SU-DHL-6 (cell line): ENCODE measurements around the gene FAM209A.

Source experiments
- H2AFZ ChIP-seq: fragments of 200-600 bp; sonication (generic); 2 replicates; pipeline ENCODE4 v1.6.1; 2014; ENCODE audit warnings: low read depth, mild to moderate bottlenecking, moderate library complexity, mixed read lengths, antibody characterized with exemption, low read length; ENCODE audit not compliant: severe bottlenecking
- H3F3A ChIP-seq: fragments of 200-600 bp; shearing (Covaris generic); 2 replicates; pipeline ENCODE4 v1.6.0; 2016; ENCODE audit warnings: antibody characterized with exemption, mild to moderate bottlenecking; ENCODE audit not compliant: insufficient read depth
- H3K27ac ChIP-seq: fragments of 200-600 bp; sonication (generic); 2 replicates; pipeline ENCODE4 v1.5.1; 2016; ENCODE audit warnings: low read depth, mild to moderate bottlenecking, low read length, moderate library complexity, mixed read lengths
- H3K27me3 ChIP-seq: fragments of 200-600 bp; sonication (generic), shearing (Covaris generic); 2 replicates; pipeline ENCODE4 v1.6.0; 2014; ENCODE audit warnings: mild to moderate bottlenecking, low read length
- H3K36me3 ChIP-seq: fragments of 200-600 bp; sonication (generic); 2 replicates; pipeline ENCODE4 v1.6.1; 2014; ENCODE audit warnings: mild to moderate bottlenecking, low read length, mixed read lengths
- H3K4me2 ChIP-seq: fragments of 300-600, 200-600 bp; shearing (Covaris generic), sonication (generic); 2 replicates; pipeline ENCODE4 v1.6.0; 2014; ENCODE audit warnings: low read length, low read depth, mild to moderate bottlenecking; ENCODE audit not compliant: poor library complexity, severe bottlenecking
- H3K4me3 ChIP-seq: fragments of 200-600 bp; sonication (generic); 2 replicates; pipeline ENCODE4 v1.5.1; 2014; ENCODE audit warnings: antibody characterized with exemption, low read length, mild to moderate bottlenecking, mixed read lengths; ENCODE audit not compliant: insufficient read depth, poor library complexity, severe bottlenecking
- H3K79me2 ChIP-seq: fragments of 200-600 bp; sonication (generic); 2 replicates; pipeline ENCODE4 v1.6.1; 2014; ENCODE audit warnings: mild to moderate bottlenecking, low read length, moderate library complexity; ENCODE audit not compliant: insufficient read depth
- H3K9ac ChIP-seq: fragments of 200-600 bp; sonication (generic); 2 replicates; pipeline ENCODE4 v1.7.0; 2014; ENCODE audit warnings: mild to moderate bottlenecking, low read length
- H3K9me2 ChIP-seq: fragments of 200-600 bp; sonication (generic); replicated peaks from 2 replicates; pipeline ENCODE4 v1.6.1; 2014; ENCODE audit warnings: low read length; ENCODE audit not compliant: insufficient read depth
- H3K9me3 ChIP-seq: fragments of 200-600 bp; sonication (generic); 2 replicates; pipeline ENCODE4 v1.6.1; 2014; ENCODE audit warnings: low read length, mixed read lengths; ENCODE audit not compliant: insufficient read depth
- H4K20me1 ChIP-seq: fragments of 200-600 bp; sonication (generic); 2 replicates; pipeline ENCODE4 v1.6.1; 2014; ENCODE audit warnings: low read depth, mild to moderate bottlenecking, antibody characterized with exemption, low read length, moderate library complexity, mixed read lengths
- EZH2phosphoT487 ChIP-seq: fragments of 200-600 bp; sonication (generic), shearing (Covaris generic); conservative IDR thresholded peaks from 2 replicates; pipeline ENCODE4 v1.6.1; 2018; ENCODE audit warnings: mild to moderate bottlenecking, antibody characterized with exemption, low read length, moderate library complexity, mixed read lengths
- TF ChIP-seq, protein P1 (sequence below): fragments of 200-600 bp; sonication (generic); IDR thresholded peaks from one replicate; pipeline ENCODE4 v1.5.1; 2017; ENCODE audit warnings: antibody characterized with exemption, mild to moderate bottlenecking, low read length, moderate library complexity; ENCODE audit not compliant: insufficient read depth, poor library complexity, severe bottlenecking

FAM209A gene

DNA sequence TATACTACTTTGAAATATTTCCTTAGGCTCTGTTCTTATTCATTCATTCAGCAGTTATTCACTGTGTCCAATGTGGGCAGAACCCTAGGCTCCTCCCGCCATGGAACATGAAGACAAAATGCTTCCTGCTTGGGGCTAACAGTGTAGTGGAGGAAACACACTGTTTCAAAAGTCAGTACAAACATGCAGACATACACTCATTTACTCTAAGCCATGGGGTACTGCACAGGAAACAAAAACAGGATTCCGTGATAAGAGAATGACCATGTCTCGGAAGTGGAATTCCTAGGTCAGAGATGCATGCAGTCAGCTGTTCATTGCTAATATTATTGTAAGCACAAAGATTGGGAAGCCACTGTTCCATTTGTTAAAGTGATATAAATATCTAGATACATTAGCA lies 18.4 kb upstream of the FAM209A start:
- Histone ChIP-seq H3K9me2 (no peaks in the 10 kb centered on the region), H4K20me1 (0 out of 2 replicates have a peak, but pooled peaks cover 4% of the 10 kb centered on the region), H3K9ac (no peak overlapping the region), H3K79me2 (no peaks in the 10 kb centered on the region; the same call in 1 of the 2 replicates), H3K36me3 (no peaks in the 10 kb centered on the region), H3K27me3 (no peaks in the 10 kb centered on the region), H3K4me2 (no peak overlapping the region), H3F3A (no peaks in the 10 kb centered on the region), H3K9me3 (no peaks in the 10 kb centered on the region), H3K27ac (no peak overlapping the region), H3K4me3 (no peak overlapping the region), H2AFZ (no peak overlapping the region)
- TF ChIP-seq, protein P1, sequence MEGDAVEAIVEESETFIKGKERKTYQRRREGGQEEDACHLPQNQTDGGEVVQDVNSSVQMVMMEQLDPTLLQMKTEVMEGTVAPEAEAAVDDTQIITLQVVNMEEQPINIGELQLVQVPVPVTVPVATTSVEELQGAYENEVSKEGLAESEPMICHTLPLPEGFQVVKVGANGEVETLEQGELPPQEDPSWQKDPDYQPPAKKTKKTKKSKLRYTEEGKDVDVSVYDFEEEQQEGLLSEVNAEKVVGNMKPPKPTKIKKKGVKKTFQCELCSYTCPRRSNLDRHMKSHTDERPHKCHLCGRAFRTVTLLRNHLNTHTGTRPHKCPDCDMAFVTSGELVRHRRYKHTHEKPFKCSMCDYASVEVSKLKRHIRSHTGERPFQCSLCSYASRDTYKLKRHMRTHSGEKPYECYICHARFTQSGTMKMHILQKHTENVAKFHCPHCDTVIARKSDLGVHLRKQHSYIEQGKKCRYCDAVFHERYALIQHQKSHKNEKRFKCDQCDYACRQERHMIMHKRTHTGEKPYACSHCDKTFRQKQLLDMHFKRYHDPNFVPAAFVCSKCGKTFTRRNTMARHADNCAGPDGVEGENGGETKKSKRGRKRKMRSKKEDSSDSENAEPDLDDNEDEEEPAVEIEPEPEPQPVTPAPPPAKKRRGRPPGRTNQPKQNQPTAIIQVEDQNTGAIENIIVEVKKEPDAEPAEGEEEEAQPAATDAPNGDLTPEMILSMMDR = no peak
- TF ChIP-seq EZH2phosphoT487 = no peak

DNA sequence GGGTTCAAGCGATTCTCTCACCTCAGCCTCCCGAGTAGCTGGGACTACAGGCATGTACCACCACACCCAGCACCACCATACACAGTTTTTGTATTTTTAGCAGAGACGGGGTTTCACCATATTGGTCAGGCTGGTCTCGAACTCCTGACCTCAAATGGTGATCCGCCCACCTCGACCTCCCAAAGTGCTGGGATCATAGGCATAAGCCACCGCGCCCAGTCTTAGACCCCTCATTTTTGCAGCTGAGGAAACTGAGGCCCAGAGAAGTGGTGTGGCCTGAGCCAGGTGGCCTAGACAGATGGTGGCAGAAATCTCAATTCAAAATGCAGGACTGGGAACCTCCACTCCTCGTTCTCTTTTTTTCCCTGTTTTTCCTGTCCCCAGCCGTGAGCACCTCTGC lies 12.6 kb upstream of the FAM209A start:
- Histone ChIP-seq H3K4me3 (no peak overlapping the region), H3F3A (no peaks in the 10 kb centered on the region), H3K9me2 (no peaks in the 10 kb centered on the region), H4K20me1 (no peaks in the 10 kb centered on the region), H3K9me3 (no peaks in the 10 kb centered on the region), H2AFZ (no peak overlapping the region), H3K4me2 (no peak overlapping the region), H3K27me3 (no peaks in the 10 kb centered on the region), H3K9ac (no peak overlapping the region), H3K27ac (no peak overlapping the region), H3K36me3 (no peaks in the 10 kb centered on the region), H3K79me2 (no peaks in the 10 kb centered on the region)
- no peak for TF ChIP-seq EZH2phosphoT487
- TF ChIP-seq, protein P1 = no peak

DNA sequence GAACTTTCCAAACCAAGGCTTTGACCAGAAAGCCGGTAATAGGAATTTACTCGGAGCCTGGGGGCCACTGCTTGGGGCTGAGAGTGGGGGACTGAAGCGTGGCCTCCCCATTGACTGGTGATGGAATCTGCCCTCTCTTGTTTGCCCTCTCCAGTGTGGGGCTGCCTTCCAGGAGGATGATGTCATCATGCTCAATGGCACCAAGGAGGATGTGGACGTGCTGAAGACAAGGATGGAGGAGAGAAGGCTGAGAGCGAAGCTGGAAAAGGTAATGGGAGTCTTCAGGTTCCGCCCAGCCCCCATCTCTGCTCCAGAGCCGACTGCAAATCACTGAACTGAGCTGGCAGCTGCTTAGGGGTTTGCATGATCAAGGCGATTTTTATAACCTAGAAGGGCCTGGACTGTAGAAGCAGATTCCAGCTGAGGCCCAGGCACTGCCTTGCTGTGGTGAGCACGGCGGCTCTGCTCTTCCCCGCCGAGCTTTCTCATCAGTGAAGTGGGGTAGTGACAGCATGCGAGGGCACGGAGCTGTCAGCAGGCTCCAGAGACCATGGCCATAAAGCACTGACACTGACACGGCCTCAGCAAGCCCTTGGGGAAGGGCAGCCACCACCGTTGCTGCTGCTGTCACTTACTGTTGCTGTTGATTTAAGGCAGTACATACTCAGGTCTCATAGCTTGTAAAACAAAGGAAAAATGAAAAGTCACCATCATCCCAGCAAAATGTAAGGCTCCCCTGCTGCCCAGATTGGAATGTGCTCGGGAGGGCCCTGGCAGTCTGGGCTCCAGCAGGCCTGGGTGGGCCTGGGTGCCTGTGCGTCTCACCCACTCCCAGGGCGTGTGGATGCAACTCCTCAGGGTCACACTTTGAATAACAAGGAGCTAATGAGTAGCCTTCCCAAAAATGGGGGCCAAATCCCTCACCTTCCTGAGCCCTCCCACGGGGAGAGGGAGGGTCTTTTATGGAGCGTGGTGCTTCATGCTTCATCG lies 11.1 kb upstream of the FAM209A start:
- H3K9me2 ChIP-seq = no peaks in the 10 kb centered on the region
- TF ChIP-seq, protein P1 = no peak
- TF ChIP-seq EZH2phosphoT487 = no peak
- no peaks in the 10 kb centered on the region for H3K9me3 ChIP-seq

More for the DNA sequence above, 11.1 kb upstream of the FAM209A start:
- Histone ChIP-seq H2AFZ (no peak overlapping the region), H3K4me3 (no peak overlapping the region), H3K4me2 (no peak overlapping the region), H3K27ac (no peak overlapping the region), H3K79me2 (no peaks in the 10 kb centered on the region), H3K9ac (no peak overlapping the region), H4K20me1 (no peaks in the 10 kb centered on the region), H3K27me3 (no peaks in the 10 kb centered on the region), H3F3A (no peaks in the 10 kb centered on the region), H3K36me3 (peaks cover under 1% of the 10 kb centered on the region; the same call in 1 of the 2 replicates)
